ENCODE results near the gene ZNF480.
A peak's percentile ranks its signal among the peaks of the same experiment; 100 is the strongest.
"Not testable (repeated sequence)": the region's sequence is repeated elsewhere in the genome, so short reads cannot be mapped to it uniquely, and the experiment has no call there.

ZNF480 gene

GRCh38 chr19:52296773-52297600, at the start of gene ZNF480:
Gene ZNF480, plus strand, starts transcription at chr19:52297169. Its CDS starts 3,244 bp downstream, at chr19:52300413.
- DNase-seq (ENCODE audit: low read depth, low spot score): peak; percentile 20

GRCh38 chr19:52248241-52248640, 48.7 kb upstream of the ZNF480 start:
- DNase-seq (ENCODE audit: low read depth, low spot score): peak; percentile 11

- no peak for DNase-seq (ENCODE audit: low read depth, low spot score)
Observed at GRCh38 chr19:52258426-52258825, 38.5 kb upstream of the ZNF480 start.

DNA sequence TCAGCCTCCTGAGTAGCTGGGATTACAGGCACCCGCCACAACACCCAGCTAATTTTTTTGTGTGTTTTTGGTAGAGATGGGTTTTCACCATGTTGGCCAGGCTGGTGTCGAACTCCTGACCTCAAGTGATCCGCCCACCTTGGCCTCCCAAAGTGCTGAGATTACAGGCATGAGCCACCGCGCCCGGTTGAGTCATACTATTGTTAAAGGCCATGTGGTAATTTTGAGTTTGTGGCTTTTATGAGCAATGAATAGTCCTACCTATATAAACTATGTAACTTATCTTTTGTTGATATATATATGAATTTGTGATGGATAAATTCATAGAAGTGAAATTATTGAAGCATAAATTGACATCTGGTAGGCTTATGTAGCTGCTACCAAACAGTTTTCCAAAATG, 31.4 kb upstream of the ZNF480 start:
- not testable (repeated sequence) for DNase-seq (ENCODE audit: low read depth, low spot score)

- peak; percentile 98 for DNase-seq (ENCODE audit: low read depth, low spot score)
Observed at GRCh38 chr19:52269338-52270261, 27.4 kb upstream of the ZNF480 start, which contains the start of gene ZNF766. Gene ZNF766, plus strand, starts transcription at chr19:52269587. Its CDS starts 27 bp downstream, at chr19:52269614.

DNA sequence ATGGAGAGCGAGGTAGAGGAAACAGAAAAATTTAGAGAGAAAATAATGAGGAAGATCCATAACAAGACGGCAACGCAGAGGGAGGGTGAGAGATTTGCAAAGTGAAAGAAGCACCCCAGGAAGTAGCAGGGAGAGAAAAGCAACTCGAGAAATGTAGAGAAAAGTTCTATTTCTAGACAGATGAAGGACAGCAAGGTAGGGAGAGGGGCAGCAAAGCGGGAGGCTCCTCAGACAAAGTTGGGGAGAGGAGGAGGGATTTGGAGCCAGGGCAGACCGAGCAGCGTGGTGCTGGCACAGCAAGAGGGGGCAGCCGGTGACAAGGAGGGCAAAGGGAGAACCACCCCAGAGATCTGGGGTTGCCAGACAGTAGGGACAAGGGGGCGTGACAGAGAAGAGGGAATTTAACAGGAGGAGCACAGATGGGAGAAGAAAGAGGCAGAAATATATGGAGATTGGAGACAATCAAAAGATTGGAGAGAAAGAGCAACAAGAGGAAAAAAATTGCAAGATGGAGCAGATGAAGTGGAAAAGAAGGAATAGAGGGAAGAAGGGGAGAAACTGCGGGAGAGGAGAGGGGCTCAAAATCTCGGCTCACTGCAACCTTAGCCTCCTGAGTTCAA, 26.6 kb upstream of the ZNF480 start:
- no peak for DNase-seq (ENCODE audit: low read depth, low spot score)

- no peak for DNase-seq (ENCODE audit: low read depth, low spot score)
Observed at GRCh38 chr19:52273301-52273700, 23.7 kb upstream of the ZNF480 start.

- DNase-seq (ENCODE audit: low read depth, low spot score): no peak
Observed at GRCh38 chr19:52274191-52274590, 22.8 kb upstream of the ZNF480 start.

- DNase-seq (ENCODE audit: low read depth, low spot score): no peak
Observed at GRCh38 chr19:52275988-52276387, 21.0 kb upstream of the ZNF480 start.

GRCh38 chr19:52277471-52277870, 19.5 kb upstream of the ZNF480 start:
- DNase-seq (ENCODE audit: low read depth, low spot score): no peak

DNA sequence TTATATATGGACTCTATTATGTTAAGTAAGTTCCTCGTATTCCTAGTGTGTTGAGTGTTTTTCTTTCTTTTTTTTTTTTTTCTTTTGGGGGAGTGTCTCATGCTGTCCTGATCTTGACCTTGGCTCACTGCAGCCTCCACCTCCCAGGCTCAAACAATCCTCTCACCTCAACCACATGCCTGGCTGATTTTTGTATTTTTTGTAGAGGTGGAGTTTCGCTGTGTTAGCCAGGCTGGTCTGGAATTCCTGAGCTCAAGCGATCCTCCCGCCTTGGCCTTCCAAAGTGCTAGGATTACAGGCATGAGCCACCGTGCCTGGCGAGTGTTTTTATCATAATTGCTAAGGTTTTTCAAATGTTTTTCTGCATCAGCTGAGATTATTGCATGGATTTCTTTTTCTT, 10.7 kb upstream of the ZNF480 start:
- DNase-seq (ENCODE audit: low read depth, low spot score): no peak

- DNase-seq (ENCODE audit: low read depth, low spot score): no peak
Observed at GRCh38 chr19:52291781-52292180, 5.2 kb upstream of the ZNF480 start.

- not testable (repeated sequence) for DNase-seq (ENCODE audit: low read depth, low spot score)
Observed at GRCh38 chr19:52292946-52293345, 4.0 kb upstream of the ZNF480 start.

DNA sequence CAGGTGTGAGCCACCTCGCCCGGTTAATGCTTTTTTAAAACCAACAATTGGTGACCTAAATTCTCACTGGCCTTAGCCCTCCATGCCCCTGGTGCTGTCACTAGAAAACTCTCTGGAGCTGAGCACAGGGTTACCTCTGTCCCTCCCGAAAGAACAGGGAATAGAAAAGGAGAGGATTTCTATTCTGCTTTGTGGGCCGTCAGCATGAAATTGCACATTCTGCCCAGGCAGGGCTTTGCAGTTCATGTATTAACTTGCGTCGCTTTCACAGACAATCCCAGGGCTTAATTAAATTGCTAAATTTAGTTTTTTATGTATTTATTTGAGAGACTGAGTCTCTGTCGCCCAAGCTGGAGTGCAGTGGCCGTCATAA, 583 bp upstream of the ZNF480 start:
- DNase-seq (ENCODE audit: low read depth, low spot score): no peak

DNA sequence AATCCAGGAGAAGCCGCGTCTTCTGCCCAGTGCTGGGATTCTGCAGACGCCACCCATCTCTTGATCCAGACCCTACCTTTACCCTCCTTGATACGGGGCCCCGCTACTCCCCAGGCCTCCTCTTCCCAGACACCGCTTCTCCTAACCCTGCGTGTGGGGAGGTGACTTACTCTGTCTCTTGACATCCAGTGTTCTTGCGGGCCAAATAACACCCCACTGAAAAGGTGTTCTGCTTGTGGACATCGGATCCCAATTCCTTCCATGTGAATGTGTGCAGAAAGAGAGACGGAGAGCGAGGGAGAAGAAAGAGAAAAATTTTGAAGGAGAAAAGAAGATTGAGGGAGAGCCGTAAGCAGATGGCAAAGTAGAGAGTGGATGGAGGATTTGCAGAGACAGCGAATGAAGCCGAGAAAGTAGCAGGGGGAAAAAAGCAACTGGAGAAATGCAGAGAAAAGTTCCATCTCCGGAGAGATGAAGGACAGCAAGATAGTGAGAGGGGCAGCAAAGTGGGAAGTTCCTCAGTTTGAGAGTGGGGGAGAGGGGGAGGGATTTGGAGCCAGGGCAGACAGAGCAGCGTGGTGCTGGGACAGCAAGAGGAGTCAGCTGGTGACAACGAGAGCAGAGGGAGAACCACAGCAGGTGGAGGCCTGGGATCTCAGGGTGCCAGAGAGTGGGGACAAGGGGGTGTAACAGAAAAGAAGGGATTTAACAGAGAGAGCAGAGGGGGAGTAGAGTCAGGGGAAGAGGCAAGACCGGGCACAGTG, 814 bp downstream of the ZNF480 start:
- DNase-seq (ENCODE audit: low read depth, low spot score): no peak

- DNase-seq (ENCODE audit: low read depth, low spot score): no peak
Observed at GRCh38 chr19:52307275-52307674, 10.3 kb downstream of the ZNF480 start.

DNA sequence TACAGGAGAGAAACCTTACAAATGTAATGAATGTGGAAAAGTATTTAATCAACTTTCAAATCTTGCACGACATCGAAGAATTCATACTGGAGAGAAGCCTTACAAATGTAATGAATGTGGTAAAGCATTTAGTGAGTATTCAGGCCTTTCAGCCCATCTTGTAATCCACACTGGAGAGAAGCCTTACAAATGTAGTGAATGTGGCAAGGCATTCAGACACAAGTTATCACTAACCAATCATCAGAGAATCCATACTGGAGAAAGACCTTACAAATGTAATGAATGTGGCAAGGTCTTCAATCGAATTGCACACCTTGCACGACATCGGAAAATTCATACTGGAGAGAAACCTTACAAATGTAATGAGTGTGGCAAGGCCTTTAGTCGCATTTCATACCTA, 25.5 kb downstream of the ZNF480 start:
- no peak for DNase-seq (ENCODE audit: low read depth, low spot score)

- DNase-seq (ENCODE audit: low read depth, low spot score): no peak
Observed at GRCh38 chr19:52331757-52332156, 34.8 kb downstream of the ZNF480 start.

- DNase-seq (ENCODE audit: low read depth, low spot score): no peak
Observed at GRCh38 chr19:52335768-52336116, 38.8 kb downstream of the ZNF480 start.

- DNase-seq (ENCODE audit: low read depth, low spot score): peak; percentile 78
Observed at GRCh38 chr19:52336117-52336790, 39.3 kb downstream of the ZNF480 start, which contains the start of gene ZNF610. Gene ZNF610, plus strand, starts transcription at chr19:52336243. Its CDS starts 12,930 bp downstream, at chr19:52349173.

All from activated naive CD8-positive, alpha-beta T cell treated with anti-CD3 and anti-CD28 coated beads, Interleukin-2, amount 50 U/mL, for 16 hours (primary cell).